IPS-11a (cell line): ENCODE results near the gene ZNF775.
A peak's percentile ranks its signal among the peaks of the same experiment; 100 is the strongest.

Experiments
- H3K4me3 ChIP-seq: one replicate; pipeline ENCODE4 v1.5.1; 2013; ENCODE audit warnings: low read depth, low read length, control low read depth

Gene ZNF775

DNA sequence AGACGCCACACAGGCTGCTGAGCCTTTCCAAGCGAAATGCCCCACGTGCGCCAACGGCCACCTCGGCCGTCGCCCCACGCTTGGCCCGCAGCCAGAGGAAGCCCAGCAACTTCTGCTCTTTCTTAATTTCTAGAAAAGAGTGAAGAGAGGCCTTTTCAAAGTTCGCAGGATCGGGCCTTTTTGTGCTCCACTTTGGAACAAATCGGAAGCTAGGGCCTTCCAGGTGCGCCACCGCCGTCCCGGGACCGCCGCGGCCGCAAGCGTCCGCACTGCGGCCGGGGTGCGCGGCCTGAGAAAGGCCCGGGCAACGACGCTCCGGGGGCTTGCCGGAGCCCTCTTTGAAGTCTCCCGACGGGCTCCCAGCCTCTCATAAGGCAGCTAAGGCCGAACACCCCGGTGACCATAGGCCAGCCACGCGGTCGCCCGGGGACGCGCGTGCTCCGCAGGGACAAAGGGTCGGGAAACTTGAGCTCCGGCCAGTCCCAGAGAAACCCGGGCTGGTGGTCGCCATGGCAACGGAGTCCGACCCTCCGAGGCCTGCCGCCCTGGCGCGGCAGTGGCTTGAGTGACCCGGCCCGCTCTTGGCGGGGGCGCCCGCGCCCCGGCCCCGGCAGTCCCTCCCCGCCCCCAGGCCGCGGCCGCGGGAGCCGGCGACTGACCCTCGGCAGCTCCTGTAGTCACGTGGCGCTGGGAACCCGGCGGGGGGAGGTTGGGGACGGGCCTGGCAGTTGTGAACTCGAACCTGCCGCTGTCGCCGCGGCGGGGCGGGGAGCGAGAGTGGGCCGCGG is 10.8 kb upstream of the ZNF775 start, which contains the start of gene REPIN1:
Gene REPIN1, plus strand, starts transcription at position 727 of the 788 bp plus-strand sequence. CDS start 890 bp downstream, outside the sequence.
- H3K4me3 ChIP-seq, result peak within 1 kb of the TSS; percentile 77

DNA sequence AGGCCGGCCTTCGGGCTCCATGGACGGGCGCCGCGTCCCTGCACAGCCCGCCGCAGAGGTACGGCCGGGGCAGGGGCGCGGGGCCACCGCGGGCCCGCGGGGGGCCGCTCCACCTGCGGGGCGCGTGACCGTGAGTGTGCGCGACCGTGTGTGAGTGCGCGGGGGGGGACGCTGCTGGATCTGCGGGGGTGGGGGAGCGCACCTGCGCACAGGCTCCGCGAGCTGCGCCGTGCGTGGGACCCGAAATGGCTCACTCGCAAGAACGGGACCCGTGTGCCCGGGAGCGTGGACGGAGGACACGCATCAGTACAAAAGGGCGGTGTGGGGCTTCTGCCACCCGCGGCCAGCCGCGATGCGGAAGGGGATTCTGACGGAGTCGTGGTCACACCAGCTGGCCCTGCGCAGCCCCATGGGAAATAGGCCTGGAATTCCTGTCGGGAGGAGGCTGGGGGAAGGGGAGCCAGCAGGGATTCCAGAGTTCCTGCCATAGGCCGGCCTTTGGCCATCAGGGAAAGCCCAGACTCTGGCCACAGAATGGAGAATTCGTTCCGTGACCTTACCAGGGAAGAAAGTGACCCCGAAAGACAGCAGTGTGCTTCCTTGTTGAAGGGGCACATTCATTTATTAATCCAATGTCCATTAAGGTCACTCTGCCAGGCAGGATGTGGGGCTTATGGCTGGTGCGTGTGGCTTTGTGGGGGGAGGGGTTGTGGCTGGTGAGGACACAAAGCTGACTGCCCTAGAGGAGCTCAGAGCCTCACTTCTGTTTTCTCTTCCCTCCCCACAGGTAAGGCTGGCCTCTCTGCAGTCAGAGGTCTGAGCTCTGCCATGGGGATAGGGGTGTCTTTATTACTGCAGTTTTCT is 10.0 kb upstream of the ZNF775 start:
- H3K4me3 ChIP-seq, result peak overlapping the region; percentile 77

DNA sequence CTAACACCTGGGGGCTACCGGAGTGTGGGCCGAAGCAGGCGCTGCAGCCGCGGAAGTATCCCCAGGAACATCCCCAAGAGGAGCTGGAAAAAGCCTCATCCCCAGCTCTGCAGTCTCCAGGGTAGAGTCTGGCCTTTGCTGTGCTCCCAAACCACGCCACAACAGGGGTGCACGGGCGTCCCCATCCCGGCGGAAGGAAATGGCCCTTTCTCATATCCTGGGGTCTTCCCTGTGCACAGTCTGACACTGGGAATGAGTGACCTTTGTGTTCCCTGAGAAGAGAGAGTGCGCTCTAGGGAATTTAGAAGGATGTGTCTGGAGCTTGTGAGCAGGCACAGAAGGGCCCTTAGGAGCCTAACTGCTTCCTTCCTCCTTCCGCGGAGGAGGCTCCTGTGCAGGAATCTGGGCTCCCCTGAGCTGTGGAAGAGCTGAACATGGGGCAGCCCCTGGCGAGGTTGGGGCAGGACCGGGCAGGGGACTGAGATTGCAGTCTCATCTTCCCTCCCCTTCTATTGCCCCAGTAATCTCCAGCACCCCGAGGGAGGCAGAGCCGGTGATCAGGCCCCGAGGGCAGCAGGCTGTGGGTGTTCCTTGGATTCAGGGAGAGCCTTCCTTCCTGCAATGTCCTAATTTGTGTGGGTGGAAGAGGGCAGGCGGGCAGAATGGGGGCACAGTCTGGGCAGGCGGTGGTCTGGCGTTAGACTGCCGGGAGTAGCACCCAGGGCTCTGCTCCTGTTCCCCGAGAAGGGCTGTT is 9.2 kb upstream of the ZNF775 start:
- H3K4me3 ChIP-seq, result peak overlapping the region; percentile 77

DNA sequence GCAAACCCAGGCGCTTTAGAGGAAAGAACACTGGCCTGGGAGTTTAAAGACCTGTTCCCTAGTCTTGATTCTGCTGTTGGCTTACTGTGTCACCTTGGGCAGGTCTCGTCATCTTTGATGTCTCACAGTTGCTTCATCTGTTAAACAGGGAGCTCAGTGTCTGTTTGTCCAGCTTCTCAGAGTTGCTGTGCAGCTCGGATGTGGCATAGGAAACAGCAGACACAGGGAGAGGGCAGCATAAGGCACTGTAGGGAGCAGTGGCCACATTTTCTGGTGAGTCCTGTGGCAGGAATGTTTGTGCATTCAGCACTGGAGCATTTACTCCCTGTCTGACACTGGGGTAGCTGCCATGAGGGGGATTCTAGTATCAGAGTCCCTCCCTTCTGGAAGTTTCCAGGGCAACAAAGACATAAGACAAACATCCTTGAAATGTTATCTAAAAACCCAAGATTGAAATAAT is 8.5 kb upstream of the ZNF775 start:
- H3K4me3 ChIP-seq, result no peak overlapping the region

DNA sequence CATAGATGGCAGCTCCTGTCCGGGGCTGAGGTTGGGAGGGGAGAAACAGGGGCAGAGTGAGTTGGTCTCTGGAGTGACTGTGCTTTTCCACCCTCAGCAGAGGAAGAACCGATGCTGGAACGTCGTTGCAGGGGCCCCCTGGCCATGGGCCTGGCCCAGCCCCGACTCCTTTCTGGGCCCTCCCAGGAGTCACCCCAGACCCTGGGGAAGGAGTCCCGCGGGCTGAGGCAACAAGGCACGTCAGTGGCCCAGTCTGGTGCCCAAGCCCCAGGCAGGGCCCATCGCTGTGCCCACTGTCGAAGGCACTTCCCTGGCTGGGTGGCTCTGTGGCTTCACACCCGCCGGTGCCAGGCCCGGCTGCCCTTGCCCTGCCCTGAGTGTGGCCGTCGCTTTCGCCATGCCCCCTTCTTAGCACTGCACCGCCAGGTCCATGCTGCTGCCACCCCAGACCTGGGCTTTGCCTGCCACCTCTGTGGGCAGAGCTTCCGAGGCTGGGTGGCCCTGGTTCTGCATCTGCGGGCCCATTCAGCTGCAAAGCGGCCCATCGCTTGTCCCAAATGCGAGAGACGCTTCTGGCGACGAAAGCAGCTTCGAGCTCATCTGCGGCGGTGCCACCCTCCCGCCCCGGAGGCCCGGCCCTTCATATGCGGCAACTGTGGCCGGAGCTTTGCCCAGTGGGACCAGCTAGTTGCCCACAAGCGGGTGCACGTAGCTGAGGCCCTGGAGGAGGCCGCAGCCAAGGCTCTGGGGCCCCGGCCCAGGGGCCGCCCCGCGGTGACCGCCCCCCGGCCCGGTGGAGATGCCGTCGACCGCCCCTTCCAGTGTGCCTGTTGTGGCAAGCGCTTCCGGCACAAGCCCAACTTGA is 7.8 kb upstream of the ZNF775 start:
- H3K4me3 ChIP-seq, result no peak overlapping the region

DNA sequence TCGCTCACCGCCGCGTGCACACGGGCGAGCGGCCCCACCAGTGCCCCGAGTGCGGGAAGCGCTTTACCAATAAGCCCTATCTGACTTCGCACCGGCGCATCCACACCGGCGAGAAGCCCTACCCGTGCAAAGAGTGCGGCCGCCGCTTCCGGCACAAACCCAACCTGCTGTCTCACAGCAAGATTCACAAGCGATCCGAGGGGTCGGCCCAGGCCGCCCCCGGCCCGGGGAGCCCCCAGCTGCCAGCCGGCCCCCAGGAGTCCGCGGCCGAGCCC is 7.2 kb upstream of the ZNF775 start:
- no peak overlapping the region for H3K4me3 ChIP-seq

DNA sequence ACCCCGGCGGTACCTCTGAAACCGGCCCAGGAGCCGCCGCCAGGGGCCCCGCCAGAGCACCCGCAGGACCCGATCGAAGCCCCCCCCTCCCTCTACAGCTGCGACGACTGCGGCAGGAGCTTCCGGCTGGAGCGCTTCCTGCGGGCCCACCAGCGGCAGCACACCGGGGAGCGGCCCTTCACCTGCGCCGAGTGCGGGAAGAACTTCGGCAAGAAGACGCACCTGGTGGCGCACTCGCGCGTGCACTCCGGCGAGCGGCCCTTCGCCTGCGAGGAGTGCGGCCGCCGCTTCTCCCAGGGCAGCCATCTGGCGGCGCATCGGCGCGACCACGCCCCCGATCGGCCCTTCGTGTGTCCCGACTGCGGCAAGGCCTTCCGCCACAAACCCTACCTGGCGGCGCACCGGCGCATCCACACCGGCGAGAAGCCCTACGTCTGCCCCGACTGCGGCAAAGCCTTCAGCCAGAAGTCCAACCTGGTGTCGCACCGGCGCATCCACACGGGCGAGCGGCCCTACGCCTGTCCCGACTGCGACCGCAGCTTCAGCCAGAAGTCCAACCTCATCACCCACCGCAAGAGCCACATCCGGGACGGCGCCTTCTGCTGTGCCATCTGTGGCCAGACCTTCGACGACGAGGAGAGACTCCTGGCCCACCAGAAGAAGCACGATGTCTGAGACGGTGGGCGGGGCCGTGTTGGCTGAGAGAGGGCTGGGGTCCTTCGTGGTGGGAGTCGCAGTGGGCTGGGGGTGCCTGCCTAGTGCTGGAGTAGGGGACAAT is 6.7 kb upstream of the ZNF775 start:
- H3K4me3 ChIP-seq, result no peak overlapping the region

DNA sequence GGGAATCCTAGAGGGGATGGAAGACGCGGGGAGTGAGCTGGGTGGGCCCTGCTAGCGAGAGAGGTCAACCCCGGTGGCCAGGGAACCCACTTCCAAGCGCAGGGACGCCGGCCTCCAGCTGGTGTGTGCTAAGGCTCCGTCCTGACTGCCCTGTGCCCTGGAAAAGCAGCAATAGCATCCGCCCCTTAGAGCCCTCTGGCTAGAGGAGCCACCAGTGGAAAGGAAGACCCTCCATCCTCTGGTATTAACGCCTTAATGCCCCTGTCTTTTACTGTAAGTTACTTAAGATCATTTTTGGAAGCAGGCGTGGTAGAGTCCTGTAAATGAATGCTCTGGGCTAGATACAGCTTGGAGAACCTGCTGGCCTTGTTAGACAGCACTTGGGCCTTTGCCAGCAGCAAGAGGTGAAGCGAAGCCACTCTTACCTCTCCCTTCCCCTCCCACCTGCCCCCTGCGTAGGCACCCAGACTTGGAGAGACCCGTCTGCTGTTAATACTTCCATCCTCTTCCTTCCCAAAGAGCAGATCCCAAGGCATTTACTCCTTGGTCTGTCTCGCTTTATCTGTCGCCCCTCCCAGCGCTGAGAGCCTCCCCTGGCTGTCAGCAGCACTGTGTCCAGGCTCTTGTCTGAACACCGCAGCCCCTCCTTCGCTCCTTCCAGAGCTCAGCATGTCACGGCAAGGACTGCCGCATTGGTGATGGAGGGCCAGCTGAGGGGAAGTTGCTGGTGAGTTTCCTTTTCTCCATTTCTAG is 5.9 kb upstream of the ZNF775 start:
- no peak overlapping the region for H3K4me3 ChIP-seq

DNA sequence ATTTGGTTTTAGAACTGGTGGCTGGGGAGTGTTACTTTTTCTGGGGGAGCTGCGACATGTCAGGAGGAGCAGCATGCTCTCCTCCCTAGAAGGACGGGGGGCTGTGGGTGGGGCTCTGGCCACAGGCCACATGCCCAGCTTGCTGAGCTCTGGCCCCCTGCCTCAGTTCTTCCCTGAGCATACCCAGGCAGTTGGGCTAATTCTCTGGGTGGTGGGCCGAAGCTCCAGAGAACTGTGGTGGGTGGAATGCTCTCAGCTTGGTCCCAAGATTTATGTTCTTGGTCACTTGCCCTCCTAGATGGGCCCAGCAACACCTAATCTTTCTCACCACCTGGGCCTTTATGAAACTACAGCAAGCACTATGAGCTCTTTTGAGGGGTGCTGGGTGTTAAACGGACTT is 5.1 kb upstream of the ZNF775 start:
- H3K4me3 ChIP-seq, result no peak overlapping the region

DNA sequence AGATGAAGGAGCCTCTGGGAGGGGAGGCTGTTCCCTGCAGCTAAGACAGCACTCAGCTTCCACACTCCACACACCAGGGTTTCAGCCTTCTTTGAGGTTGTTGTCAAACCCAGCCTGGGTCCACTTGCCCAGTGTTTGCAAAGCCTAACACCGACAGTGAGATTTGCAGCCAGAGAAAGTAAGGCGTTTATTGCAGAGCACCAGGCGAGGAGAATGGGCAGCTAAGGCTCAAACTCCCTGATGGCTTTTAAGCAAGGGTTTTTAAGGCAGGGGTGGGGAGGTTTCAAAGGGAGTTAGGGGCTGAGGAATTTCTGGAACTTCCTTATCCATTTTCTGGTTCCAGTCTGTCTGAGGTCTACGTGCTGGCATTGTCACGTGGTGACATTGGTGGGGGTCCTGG is 4.7 kb upstream of the ZNF775 start:
- H3K4me3 ChIP-seq, result no peak overlapping the region

DNA sequence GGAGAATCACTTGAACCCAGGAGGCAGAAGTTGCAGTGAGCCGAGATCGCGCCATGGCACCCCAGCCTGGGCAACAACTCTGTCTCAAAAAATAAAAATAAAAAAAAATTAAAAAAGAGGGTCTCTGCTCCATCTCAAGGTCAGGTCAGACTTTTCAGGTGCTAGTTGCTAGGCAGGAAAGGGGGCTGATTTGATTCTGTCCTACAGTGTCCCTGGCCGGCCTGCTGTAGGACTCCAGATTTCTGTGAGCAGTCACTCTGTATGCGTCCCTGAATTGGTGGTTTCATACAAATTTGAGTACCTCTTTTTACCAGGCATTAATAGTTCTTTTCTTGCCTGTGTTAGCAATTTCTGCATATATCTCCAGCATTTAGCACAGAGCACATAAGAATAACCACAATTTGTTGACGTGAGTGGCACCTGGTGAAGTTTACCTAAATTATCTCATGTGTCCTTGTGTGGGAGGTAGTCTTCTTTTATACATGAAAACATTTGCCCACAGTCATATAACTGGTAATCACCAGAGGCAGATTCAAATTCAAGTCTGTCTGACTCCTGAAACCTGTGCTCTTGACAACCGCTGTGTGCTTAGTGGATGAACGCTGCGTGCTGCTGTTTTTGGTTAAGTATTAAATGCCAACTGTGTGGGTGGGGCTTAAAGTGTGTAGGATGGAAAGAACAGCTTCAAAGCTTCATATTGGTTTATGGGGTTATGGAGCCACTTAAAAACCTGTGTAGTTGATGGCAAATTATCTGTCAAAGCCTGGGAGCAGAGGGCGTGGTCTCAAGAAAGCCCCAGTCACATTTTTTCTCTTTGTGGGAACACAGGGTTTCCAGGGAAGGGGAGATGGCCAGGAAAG is 3.2 kb upstream of the ZNF775 start:
- no peak overlapping the region for H3K4me3 ChIP-seq

DNA sequence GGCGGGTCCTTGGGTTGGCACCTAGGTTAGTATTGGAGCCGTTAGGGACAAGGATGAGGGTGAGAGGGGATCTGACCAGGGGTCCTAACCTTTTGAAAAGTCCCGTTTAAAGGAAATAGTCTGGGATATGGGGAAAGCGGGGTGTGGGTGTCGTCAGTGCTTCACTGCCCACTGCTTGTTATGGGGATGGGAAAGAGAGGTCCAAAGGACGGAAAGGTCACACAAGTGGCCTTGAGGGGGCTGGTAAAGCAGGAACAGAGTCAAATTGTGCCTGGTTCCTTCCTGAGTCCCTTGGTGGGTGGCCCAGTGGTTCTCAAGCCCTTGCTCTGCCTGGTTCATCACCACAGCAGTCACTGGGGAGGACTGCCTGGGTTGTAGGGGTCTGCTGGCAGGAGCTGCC is 2.6 kb upstream of the ZNF775 start:
- no peak overlapping the region for H3K4me3 ChIP-seq

DNA sequence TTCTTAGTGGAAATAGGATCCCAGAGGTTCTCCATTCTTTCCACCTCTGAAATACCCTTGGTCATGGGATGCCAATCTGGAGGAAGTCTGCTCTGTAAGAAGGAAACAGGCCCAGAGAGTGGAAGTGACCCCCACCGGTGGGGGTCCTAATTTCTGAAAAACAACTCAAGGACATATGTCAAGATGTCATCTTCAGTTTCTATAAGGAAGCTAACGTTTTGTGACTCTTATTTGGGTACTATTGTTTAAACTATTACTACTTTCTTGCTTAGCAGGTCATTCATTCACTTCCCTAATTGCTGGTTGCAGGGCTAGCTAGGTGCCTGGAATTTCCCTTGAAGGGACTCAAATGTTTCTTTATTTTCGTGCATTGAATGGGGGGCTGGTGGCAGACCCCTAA is 1.9 kb upstream of the ZNF775 start:
- no peak overlapping the region for H3K4me3 ChIP-seq

DNA sequence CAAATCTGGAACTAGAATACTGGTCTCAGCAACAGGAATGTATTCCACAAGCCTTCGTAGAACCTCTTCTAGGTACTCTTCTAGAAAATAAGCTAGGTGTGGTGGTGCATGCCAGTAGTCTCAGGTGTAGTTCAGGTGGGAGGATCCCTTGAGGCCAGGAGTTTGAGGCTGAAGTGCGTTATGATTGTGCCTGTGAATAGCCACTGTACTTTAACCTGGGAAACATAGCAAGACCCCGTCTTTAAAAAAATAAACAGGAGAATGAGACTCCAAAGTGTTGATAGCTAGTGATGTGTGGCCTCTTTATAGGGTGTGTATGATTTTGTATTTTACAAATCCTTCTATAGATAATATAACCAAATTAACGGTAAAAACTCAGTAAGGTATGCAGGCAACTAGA is 1.5 kb upstream of the ZNF775 start:
- no peak overlapping the region for H3K4me3 ChIP-seq

DNA sequence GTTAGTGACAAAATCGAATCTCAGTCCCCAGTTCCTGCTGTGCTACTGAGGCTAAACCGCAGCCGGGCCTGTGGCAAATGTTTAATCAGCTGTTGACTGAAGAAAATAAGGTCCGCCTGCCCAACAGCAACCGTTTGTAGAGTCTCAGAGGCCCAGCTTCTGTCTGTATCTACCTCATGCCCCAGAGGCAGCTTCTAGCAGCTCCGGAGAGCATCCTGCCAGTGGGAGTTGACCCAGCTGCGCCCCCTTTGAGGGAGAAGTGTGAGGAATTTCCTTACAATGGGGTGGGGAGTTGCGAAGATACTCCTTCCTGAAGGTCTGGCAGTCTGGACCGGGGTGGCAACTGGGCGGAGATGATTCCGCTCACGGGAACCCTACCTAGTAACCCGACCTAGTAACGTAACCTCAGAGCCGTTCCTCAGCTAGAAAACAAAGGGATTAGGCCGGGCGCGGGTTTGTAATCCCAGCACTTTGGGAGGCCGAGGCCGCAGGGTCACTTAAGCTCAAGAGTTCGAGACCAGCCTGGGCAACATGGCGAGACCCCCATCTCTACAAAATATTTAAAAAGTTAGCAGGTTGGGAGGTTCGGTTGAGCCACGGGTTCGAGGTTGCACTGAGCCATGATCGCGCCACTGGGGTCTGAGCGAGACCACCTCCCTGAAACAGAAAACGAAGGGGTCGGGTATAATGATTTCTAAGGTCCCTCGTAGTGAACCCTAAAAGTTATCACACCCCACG is 846 bp upstream of the ZNF775 start:
- peak overlapping the region; percentile 59 for H3K4me3 ChIP-seq

DNA sequence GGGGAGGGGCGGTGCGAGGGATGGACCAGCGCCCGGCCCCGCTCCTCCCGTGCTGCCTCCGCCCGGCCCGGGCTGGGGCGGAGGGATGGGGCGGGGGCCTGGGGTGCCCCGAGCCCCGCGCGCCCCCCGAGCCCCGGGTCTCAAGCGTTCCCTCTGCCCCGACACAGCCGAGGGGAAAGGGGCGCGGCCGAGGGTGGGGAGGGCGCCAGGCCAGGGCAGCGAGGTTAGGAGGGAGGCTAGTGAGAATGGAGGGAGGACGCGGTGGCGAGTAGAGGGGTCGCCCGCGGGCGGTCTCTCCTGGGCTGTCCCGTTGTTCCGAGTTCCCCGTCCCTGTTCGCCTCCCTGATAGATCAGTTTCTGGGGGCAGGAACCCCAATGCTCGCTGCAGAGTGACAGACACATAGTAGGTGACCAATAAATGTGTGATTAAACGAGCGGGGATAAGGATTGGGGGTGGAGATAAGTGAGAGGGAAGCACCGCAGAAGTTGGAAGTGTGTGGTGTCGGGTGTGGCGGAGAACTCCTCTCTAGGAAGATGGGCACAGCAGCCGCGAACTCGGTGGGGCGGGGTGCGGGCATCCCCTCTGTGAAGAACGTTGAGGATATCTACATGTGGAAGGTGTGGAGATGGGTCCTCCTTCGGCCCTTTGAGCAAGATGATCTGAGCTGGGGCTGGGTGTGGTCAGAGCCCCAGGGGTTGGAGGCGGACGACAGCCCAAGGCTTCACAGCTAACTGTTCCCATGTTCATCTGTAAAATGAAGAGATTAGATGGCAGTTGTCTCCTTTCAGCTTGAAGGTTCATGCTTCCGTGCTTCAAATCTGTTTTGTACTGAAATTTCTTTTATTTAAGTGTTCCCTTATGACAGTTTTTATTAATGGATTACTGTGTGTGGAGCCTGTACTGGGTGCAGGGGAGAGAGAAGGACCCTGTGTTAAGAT is 580 bp downstream of the ZNF775 start:
- peak overlapping the region; percentile 76 for H3K4me3 ChIP-seq
